Caco-2 (cell line): ENCODE measurements around the gene MEGF8. TPM values are rescaled to one million over a fixed set of nuclear protein-coding genes. Genes with fewer than 3 reads are reported as not detected.
A peak's percentile ranks its signal among the peaks of the same experiment; 100 is the strongest.

Source experiments
- BruUV-seq: library from RNA; stranded (reverse); fragments of 400-500 nt; replicated peaks from 2 replicates; lab custom pipeline; 2021; lab: Mats Ljungman, UMichigan
- CTCF ChIA-PET: fragments of 300-600 bp; sonication (Branson Sonifier 250); formaldehyde crosslinking; loops from one replicate; lab custom pipeline; 2022; ENCODE audit warnings: antibody characterized with exemption; lab: Charles Lee
- POLR2A ChIA-PET: fragments of 300-600 bp; sonication (Branson Sonifier 250); formaldehyde crosslinking; loops from one replicate; lab custom pipeline; 2022; ENCODE audit warnings: antibody characterized with exemption; lab: Charles Lee
- DNase-seq, 2 experiments: peaks; one replicate each; pipeline versions ENCODE4 v3.0.0 to v3.0.0-alpha.2; 2020 to 2022
- H3K27me3 ChIP-seq: replicated peaks from 2 replicates; pipeline ENCODE4 v1.6.0; 2011; ENCODE audit warnings: low read length; ENCODE audit not compliant: control insufficient read depth, insufficient read depth
- H3K36me3 ChIP-seq: 2 replicates; pipeline ENCODE4 v1.5.1; 2011; ENCODE audit warnings: low read length; ENCODE audit not compliant: control insufficient read depth, insufficient read depth
- H3K4me1 ChIP-seq: fragments of 250-450 bp; sonication (Bioruptor Pico); 2 replicates; pipeline ENCODE4 v1.5.1; 2020; ENCODE audit warnings: mild to moderate bottlenecking
- H3K4me3 ChIP-seq: 2 replicates; pipeline ENCODE4 v1.5.1; 2011; ENCODE audit warnings: low read depth, mild to moderate bottlenecking, control low read depth, low read length
- H3K9me3 ChIP-seq: fragments of 250-450 bp; sonication (Bioruptor Pico); 2 replicates; pipeline ENCODE4 v1.5.1; 2020; ENCODE audit warnings: mild to moderate bottlenecking, moderate library complexity
- H3K27ac Mint-ChIP-seq: one replicate; pipeline ENCODE4 v1.8.0; 2022; ENCODE audit warnings: mixed read lengths; ENCODE audit not compliant: unreplicated experiment
- H3K27me3 Mint-ChIP-seq: one replicate; pipeline ENCODE4 v1.8.0; 2022; ENCODE audit warnings: mixed read lengths; ENCODE audit not compliant: insufficient read depth, unreplicated experiment
- H3K36me3 Mint-ChIP-seq: one replicate; pipeline ENCODE4 v1.8.0; 2022; ENCODE audit warnings: mild to moderate bottlenecking, mixed read lengths; ENCODE audit not compliant: insufficient read depth, unreplicated experiment
- H3K4me1 Mint-ChIP-seq: one replicate; pipeline ENCODE4 v1.8.0; 2022; ENCODE audit warnings: low read depth, mixed read lengths; ENCODE audit not compliant: unreplicated experiment
- H3K4me3 Mint-ChIP-seq: one replicate; pipeline ENCODE4 v1.8.0; 2022; ENCODE audit warnings: mild to moderate bottlenecking, moderate library complexity, mixed read lengths; ENCODE audit not compliant: unreplicated experiment
- H3K9me3 Mint-ChIP-seq: one replicate; pipeline ENCODE4 v1.8.0; 2022; ENCODE audit warnings: mixed read lengths; ENCODE audit not compliant: unreplicated experiment
- CTCF ChIP-seq, 2 experiments: fragments of 200-600 bp in 1 of 2; IDR thresholded peaks; 1 replicate in 1 of 2; 2 replicates in 1 of 2; pipeline versions ENCODE4 v1.5.1 to v1.8.0; 2011 to 2022; ENCODE audit warnings: antibody characterized with exemption in 1 of 2, control low read depth in 1 of 2, inconsistent platforms in 1 of 2, low read depth in 1 of 2, low read length in 1 of 2, mild to moderate bottlenecking in 1 of 2, moderate library complexity in 1 of 2; ENCODE audit not compliant: insufficient read depth in 1 of 2, severe bottlenecking in 1 of 2, unreplicated experiment in 1 of 2
- intact Hi-C: fragments of 100-400 bp; cut with micrococcal nuclease; formaldehyde crosslinking; loops from one replicate; pipeline ENCODE4 v1.10.0; 2022; ENCODE audit not compliant: unreplicated experiment
- total RNA-seq: library from RNA; stranded (reverse); gene quantifications from 2 replicates; pipeline ENCODE4 v1.2.3, GENCODE V29; 2022

The MEGF8 gene
- total RNA-seq, 1 experiment from 2014 or later, result 17.9 TPM

- DNase-seq, result no peak
- Mint-ChIP-seq H3K27me3 (no peaks in the 10 kb centered on the region), H3K4me1 (peaks cover 20% of the 10 kb centered on the region), H3K4me3 (no peak overlapping the region), H3K9me3 (no peaks in the 10 kb centered on the region), H3K27ac (no peak overlapping the region), H3K36me3 (peaks cover 19% of the 10 kb centered on the region)
- no peaks in the 10 kb centered on the region for H3K27me3 ChIP-seq
- H3K9me3 ChIP-seq, result no peaks in the 10 kb centered on the region
- peaks cover 10% of the 10 kb centered on the region for H3K4me1 ChIP-seq
- H3K36me3 ChIP-seq, result peaks cover 2% of the 10 kb centered on the region
- BruUV-seq, result no TSS peak
- H3K4me3 ChIP-seq, result no peak overlapping the region
- intact Hi-C loops, result no loop called here
- ChIA-PET CTCF (no interaction called here), POLR2A (no interaction called here)
- no peak for TF ChIP-seq CTCF (IDR thresholded peaks at IDR 0.05; ENCODE audit: insufficient read depth in 1 of 2, low read depth in 1 of 2, low read length in 1 of 2, severe bottlenecking in 1 of 2, unreplicated experiment in 1 of 2)
Measured at GRCh38 chr19:42357290-42357689, 31.9 kb downstream of the MEGF8 start.

DNA sequence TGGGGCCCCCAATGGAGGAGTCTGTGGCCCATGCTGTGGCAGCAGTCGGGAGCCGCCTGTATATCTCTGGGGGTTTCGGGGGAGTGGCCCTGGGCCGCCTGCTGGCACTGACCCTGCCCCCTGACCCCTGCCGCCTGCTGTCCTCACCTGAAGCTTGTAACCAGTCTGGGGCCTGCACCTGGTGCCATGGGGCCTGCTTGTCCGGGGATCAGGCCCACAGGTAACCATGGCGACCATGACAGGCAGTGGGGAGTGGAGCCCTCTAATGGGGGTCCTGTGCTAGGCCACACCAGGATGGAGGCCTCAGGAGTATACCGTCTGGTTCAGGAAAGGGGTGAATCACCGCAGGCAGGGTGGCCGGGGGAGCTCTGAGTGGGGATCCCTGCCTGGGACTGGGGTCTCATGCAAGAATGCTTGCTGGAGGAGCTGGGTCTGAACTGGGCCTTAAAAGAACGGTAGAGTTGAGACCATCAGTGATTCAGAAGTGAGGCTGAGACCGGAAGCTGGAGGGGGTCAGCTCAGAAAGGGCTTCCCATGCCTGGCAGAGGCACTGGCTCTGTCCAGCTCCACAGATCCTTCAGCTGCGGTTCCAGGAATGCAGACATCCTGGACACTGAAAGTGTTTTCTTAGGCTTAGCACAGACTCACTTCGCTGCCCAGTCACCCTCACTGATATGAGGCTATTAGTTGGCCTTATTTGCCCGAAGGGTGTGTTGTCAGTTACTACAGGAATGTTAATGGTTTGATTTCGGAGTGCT lies 35.5 kb downstream of the MEGF8 start:
- H3K4me3 ChIP-seq, result no peak overlapping the region
- peaks cover 10% of the 10 kb centered on the region for H3K4me1 ChIP-seq
- peaks cover 30% of the 10 kb centered on the region for H3K36me3 Mint-ChIP-seq
- intact Hi-C loops, result no loop called here
- H3K9me3 ChIP-seq, result no peaks in the 10 kb centered on the region
- H3K27ac Mint-ChIP-seq, result no peak overlapping the region
- BruUV-seq, result no TSS peak
- H3K36me3 ChIP-seq, result peaks cover 3% of the 10 kb centered on the region
- CTCF ChIA-PET, result interaction anchor here (0.6 kb wide), 1 partner anchor 16 kb away, joined by 5 read pairs; no protein-coding TSS in a partner anchor
- peak in 1 of 2 experiments; percentile 37 for DNase-seq
- H3K27me3 ChIP-seq, result no peaks in the 10 kb centered on the region
- POLR2A ChIA-PET, result interaction anchor here (0.6 kb wide), 1 partner anchor 43 kb away, joined by 3 read pairs; no protein-coding TSS in a partner anchor
- TF ChIP-seq CTCF (IDR thresholded peaks at IDR 0.05; ENCODE audit: insufficient read depth in 1 of 2, low read depth in 1 of 2, low read length in 1 of 2, severe bottlenecking in 1 of 2, unreplicated experiment in 1 of 2), result no peak
- no peaks in the 10 kb centered on the region for H3K9me3 Mint-ChIP-seq
- no peak overlapping the region for H3K4me3 Mint-ChIP-seq
- H3K4me1 Mint-ChIP-seq, result peaks cover 20% of the 10 kb centered on the region
- no peaks in the 10 kb centered on the region for H3K27me3 Mint-ChIP-seq

DNA sequence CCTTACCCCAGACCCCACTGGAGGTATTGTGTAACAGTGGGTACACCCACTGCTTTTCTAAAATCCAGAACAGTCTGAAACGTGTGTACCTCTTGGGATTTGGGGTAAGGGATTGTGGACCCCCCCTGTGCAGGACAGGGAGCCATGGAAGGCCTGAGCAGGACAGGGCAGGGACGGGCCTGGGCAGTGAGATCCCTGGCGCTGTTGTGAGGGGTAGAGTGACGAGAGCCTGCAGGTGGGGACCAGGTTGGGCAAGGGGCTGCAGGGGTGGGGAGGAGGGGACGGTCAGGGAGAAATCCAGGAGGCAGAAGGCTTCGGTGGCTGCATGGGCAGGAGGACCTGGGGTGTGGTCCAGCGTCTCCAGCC lies 36.1 kb downstream of the MEGF8 start:
- BruUV-seq, result no TSS peak
- CTCF ChIA-PET, result no interaction called here
- peaks cover 30% of the 10 kb centered on the region for H3K36me3 Mint-ChIP-seq

More for the DNA sequence above, 36.1 kb downstream of the MEGF8 start:
- H3K27me3 ChIP-seq, result no peaks in the 10 kb centered on the region
- POLR2A ChIA-PET, result no interaction called here
- intact Hi-C loops, result no loop called here
- Mint-ChIP-seq H3K9me3 (no peaks in the 10 kb centered on the region), H3K27ac (no peak overlapping the region), H3K4me3 (no peak overlapping the region), H3K4me1 (peaks cover 20% of the 10 kb centered on the region), H3K27me3 (no peaks in the 10 kb centered on the region)
- TF ChIP-seq CTCF (IDR thresholded peaks at IDR 0.05; ENCODE audit: insufficient read depth in 1 of 2, low read depth in 1 of 2, low read length in 1 of 2, severe bottlenecking in 1 of 2, unreplicated experiment in 1 of 2), result no peak
- H3K9me3 ChIP-seq, result no peaks in the 10 kb centered on the region
- peaks cover 10% of the 10 kb centered on the region for H3K4me1 ChIP-seq
- DNase-seq, result no peak
- no peak overlapping the region for H3K4me3 ChIP-seq
- peaks cover 3% of the 10 kb centered on the region for H3K36me3 ChIP-seq
